ENCODE measurements around the gene DAP. TPM values are rescaled to one million over a fixed set of nuclear protein-coding genes. Genes with fewer than 3 reads are reported as not detected.

The DAP gene
- polyA plus RNA-seq, 1 experiment, result 117 TPM

DNA sequence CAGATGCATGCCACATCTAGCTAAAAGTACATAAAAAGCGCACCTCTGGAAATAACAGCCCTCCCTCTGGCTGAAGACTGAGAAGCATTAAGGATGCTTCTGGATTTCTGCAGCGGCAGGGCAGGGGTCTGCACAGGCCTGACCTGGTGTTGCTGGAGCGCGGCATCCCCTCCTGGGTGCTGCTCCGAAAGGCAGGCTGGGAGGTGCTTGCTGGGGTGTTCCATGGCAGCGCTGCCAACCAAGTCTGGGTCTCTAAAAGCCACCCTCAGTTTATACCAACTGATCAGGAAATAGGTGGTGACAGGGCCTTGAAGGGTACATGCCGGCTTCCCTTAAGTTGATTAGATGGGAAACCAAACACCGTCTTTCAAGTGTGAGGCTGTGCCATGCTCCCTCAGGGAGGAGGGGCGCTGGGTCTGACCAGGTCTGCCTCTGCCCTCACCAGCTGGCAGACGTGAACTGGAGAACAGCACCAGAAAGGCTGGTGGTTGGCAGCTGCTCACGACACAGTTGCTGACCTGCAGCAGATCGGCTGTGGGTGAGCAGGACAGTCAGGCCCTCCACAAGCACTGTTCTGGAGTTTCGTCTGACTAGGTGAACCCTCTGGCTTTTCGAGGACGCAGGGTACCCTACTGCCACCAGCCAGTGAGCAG lies 81.6 kb downstream of the DAP start:
- Histone ChIP-seq H3K4me3 (ENCODE audit: low read depth, low read length) (no peak overlapping the region), H3K27ac (ENCODE audit: low read depth, low read length) (no peak overlapping the region), H3K9me3 (ENCODE audit: control insufficient read depth, insufficient read depth, low read length) (no peaks in the 10 kb centered on the region; the same call in 1 of the 2 replicates), H3K27me3 (ENCODE audit: control insufficient read depth, insufficient read depth, low read length) (no peaks in the 10 kb centered on the region)
- TF ChIP-seq, protein P1, sequence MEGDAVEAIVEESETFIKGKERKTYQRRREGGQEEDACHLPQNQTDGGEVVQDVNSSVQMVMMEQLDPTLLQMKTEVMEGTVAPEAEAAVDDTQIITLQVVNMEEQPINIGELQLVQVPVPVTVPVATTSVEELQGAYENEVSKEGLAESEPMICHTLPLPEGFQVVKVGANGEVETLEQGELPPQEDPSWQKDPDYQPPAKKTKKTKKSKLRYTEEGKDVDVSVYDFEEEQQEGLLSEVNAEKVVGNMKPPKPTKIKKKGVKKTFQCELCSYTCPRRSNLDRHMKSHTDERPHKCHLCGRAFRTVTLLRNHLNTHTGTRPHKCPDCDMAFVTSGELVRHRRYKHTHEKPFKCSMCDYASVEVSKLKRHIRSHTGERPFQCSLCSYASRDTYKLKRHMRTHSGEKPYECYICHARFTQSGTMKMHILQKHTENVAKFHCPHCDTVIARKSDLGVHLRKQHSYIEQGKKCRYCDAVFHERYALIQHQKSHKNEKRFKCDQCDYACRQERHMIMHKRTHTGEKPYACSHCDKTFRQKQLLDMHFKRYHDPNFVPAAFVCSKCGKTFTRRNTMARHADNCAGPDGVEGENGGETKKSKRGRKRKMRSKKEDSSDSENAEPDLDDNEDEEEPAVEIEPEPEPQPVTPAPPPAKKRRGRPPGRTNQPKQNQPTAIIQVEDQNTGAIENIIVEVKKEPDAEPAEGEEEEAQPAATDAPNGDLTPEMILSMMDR (IDR thresholded peaks at IDR 0.05; ENCODE audit: low read depth, low read length), result no peak
- POLR2A ChIA-PET, result no interaction called here
- CTCF ChIA-PET, result interaction anchor here (0.6 to 1.3 kb wide), 3 partner anchors 12 to 227 kb away, joined by 4 read pairs; no protein-coding TSS in a partner anchor
- no peak for DNase-seq (ENCODE audit: low read depth, low spot score)

DNA sequence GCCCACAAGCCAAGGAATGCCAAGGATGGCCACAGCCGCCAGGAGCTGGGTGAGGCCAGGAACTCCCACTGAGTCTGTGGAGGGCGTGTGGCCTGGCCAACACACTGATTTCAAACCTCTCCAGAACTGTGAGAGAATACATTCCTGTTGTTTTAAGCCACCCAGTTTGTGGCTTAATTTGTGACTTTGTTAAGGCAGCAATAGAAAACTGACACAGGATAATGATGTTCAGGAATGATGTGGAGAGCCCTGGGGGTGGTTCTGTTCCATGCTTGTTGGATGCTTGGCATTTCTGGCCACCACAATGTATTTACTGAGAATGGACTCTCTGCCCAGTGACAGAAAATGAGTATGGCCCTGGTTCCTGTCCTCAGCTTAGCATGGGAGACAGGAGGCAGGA lies 82.8 kb downstream of the DAP start:
- POLR2A ChIA-PET, result no interaction called here

DNA sequence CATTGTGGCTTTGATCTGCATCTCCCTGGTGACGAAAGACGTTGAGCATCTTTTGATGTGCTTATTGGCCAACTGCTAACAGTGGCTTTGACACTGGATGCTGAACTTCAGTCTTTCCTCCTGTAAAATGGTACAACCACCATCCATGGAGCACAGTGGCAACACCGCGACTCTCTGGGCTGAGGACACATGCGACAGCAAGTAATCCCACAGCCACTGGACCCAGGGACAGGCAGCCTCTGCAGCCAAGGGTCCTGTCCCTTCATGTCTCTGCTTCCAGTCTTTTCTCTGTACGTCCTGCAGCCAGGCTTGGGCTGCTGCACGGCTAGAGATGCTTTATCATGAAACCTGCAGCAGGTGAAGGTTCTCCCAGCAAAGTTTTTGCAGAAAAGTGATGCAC lies 83.5 kb downstream of the DAP start:
- ChIA-PET POLR2A (no interaction called here), CTCF (no interaction called here)
- H3K27me3 ChIP-seq (ENCODE audit: control insufficient read depth, insufficient read depth, low read length), result no peaks in the 10 kb centered on the region
- H3K9me3 ChIP-seq (ENCODE audit: control insufficient read depth, insufficient read depth, low read length), result no peaks in the 10 kb centered on the region; the same call in 1 of the 2 replicates
- H3K27ac ChIP-seq (ENCODE audit: low read depth, low read length), result no peak overlapping the region
- no peak for DNase-seq (ENCODE audit: low read depth, low spot score)
- no peak overlapping the region for H3K4me3 ChIP-seq (ENCODE audit: low read depth, low read length)
- TF ChIP-seq, protein P1 (IDR thresholded peaks at IDR 0.05; ENCODE audit: low read depth, low read length), result no peak

More for the DNA sequence above, 82.8 kb downstream of the DAP start:
- Histone ChIP-seq H3K9me3 (ENCODE audit: control insufficient read depth, insufficient read depth, low read length) (no peaks in the 10 kb centered on the region; the same call in 1 of the 2 replicates), H3K27me3 (ENCODE audit: control insufficient read depth, insufficient read depth, low read length) (no peaks in the 10 kb centered on the region), H3K4me3 (ENCODE audit: low read depth, low read length) (no peak overlapping the region), H3K27ac (ENCODE audit: low read depth, low read length) (no peak overlapping the region)
- CTCF ChIA-PET, result interaction anchor here (0.6 to 1.3 kb wide), 2 partner anchors 15 to 70 kb away, joined by 4 read pairs; no protein-coding TSS in a partner anchor
- TF ChIP-seq, protein P1 (IDR thresholded peaks at IDR 0.05; ENCODE audit: low read depth, low read length), result no peak
- no peak for DNase-seq (ENCODE audit: low read depth, low spot score)

DNA sequence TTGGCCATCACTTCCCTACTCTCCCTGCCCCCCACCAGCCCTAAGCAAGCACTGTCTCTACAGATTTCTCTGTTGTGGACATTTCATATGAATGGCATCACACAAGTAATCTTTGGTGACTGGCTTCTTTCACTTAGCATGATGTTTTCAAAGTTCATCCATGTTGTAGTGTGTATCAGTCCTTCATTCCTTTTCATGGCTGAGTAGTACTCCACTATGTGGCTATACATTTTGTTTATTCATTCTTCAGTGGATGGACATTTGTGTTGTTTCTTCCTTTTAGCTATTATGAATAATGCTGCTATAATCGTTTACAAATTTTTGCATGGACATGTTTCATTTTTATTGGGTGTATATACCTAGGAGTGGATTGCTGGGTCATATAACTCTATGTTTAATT lies 84.1 kb downstream of the DAP start:
- TF ChIP-seq, protein P1 (IDR thresholded peaks at IDR 0.05; ENCODE audit: low read depth, low read length), result no peak
- H3K27ac ChIP-seq (ENCODE audit: low read depth, low read length), result no peak overlapping the region
- H3K27me3 ChIP-seq (ENCODE audit: control insufficient read depth, insufficient read depth, low read length), result no peaks in the 10 kb centered on the region
- DNase-seq (ENCODE audit: low read depth, low spot score), result no peak
- ChIA-PET POLR2A (no interaction called here), CTCF (no interaction called here)
- no peaks in the 10 kb centered on the region; the same call in 1 of the 2 replicates for H3K9me3 ChIP-seq (ENCODE audit: control insufficient read depth, insufficient read depth, low read length)
- no peak overlapping the region for H3K4me3 ChIP-seq (ENCODE audit: low read depth, low read length)

DNA sequence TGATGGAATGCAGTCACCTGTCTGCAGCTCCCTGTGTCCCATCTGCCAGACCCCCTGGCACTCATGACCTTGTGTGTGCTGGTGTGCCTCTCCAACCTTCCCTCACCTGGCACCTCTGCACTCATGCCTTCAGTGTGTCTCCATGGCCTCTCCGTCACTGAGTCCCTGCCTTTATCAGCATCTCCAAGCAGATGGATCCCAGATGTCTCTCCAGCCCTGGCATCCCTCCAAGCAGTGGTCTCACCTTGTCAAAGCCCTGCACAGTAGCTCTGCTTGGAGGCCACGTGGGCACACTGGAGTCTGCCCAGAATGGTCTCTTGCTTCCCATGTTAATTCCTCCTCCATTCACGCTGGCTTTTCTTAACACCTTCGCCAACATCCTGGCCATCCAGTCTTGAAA lies 84.8 kb downstream of the DAP start:
- DNase-seq (ENCODE audit: low read depth, low spot score), result no peak
- Histone ChIP-seq H3K27me3 (ENCODE audit: control insufficient read depth, insufficient read depth, low read length) (no peaks in the 10 kb centered on the region), H3K4me3 (ENCODE audit: low read depth, low read length) (no peak overlapping the region), H3K9me3 (ENCODE audit: control insufficient read depth, insufficient read depth, low read length) (no peaks in the 10 kb centered on the region; the same call in 1 of the 2 replicates), H3K27ac (ENCODE audit: low read depth, low read length) (no peak overlapping the region)
- TF ChIP-seq, protein P1 (IDR thresholded peaks at IDR 0.05; ENCODE audit: low read depth, low read length), result no peak
- POLR2A ChIA-PET, result no interaction called here
- CTCF ChIA-PET, result no interaction called here

All from AG04450 (cell line).